A673 (cell line): Measurements from ENCODE around the gene LRCH1. TPM values are rescaled to one million over a fixed set of nuclear protein-coding genes. Genes with fewer than 3 reads are reported as not detected.

Source experiments
- BruUV-seq: library from RNA; stranded (reverse); fragments of 400-500 nt; replicated peaks from 2 replicates; lab custom pipeline; 2021; lab: Mats Ljungman, UMichigan
- CTCF ChIA-PET: fragments of 300-600 bp; sonication (Branson Sonifier 250); formaldehyde crosslinking; loops from one replicate; lab custom pipeline; 2022; ENCODE audit warnings: antibody characterized with exemption; lab: Charles Lee
- POLR2A ChIA-PET: fragments of 300-600 bp; sonication (Branson Sonifier 250); formaldehyde crosslinking; loops from one replicate; lab custom pipeline; 2022; ENCODE audit warnings: antibody characterized with exemption; ENCODE audit not compliant: low non-redundant PET; lab: Charles Lee
- DNase-seq: peaks from one replicate; pipeline ENCODE4 v3.0.0-alpha.2; 2015; ENCODE audit warnings: low spot score
- H3K27ac ChIP-seq: fragments of 200-600 bp; sonication (generic); 2 replicates; pipeline ENCODE4 v1.5.1; 2016; ENCODE audit warnings: mixed run types, low read depth, mild to moderate bottlenecking, mixed read lengths, antibody characterized with exemption, low read length; ENCODE audit not compliant: poor library complexity, severe bottlenecking
- H3K27me3 ChIP-seq: fragments of 200-600 bp; sonication (generic); replicated peaks from 2 replicates; pipeline ENCODE4 v1.6.1; 2017; ENCODE audit warnings: mixed run types, low read depth, mild to moderate bottlenecking, mixed read lengths, antibody characterized with exemption, low read length; ENCODE audit not compliant: insufficient read depth, poor library complexity
- H3K36me3 ChIP-seq: fragments of 200-600 bp; sonication (generic); 2 replicates; pipeline ENCODE4 v1.6.1; 2016; ENCODE audit warnings: mixed run types, mild to moderate bottlenecking, mixed read lengths, antibody characterized with exemption, low read length; ENCODE audit not compliant: insufficient read depth, poor library complexity, severe bottlenecking
- H3K4me1 ChIP-seq: fragments of 200-600 bp; sonication (generic); 2 replicates; pipeline ENCODE4 v1.6.1; 2017; ENCODE audit warnings: mixed run types, mild to moderate bottlenecking, mixed read lengths, antibody characterized with exemption, low read length; ENCODE audit not compliant: insufficient read depth, poor library complexity, severe bottlenecking
- H3K4me3 ChIP-seq: fragments of 200-600 bp; sonication (generic); 2 replicates; pipeline ENCODE4 v1.5.1; 2016; ENCODE audit warnings: low read depth, mixed run types, mild to moderate bottlenecking, mixed read lengths, low read length; ENCODE audit not compliant: poor library complexity, severe bottlenecking
- H3K9me3 ChIP-seq: fragments of 200-600 bp; sonication (generic); 2 replicates; pipeline ENCODE4 v1.6.1; 2016; ENCODE audit warnings: mixed run types, low read depth, mild to moderate bottlenecking, mixed read lengths, antibody characterized with exemption, low read length; ENCODE audit not compliant: poor library complexity, severe bottlenecking
- CTCF ChIP-seq: fragments of 300-800, 200-600 bp; sonication (generic); conservative IDR thresholded peaks from 2 replicates; pipeline ENCODE4 v1.5.1; 2017; ENCODE audit warnings: low read depth, mild to moderate bottlenecking, antibody characterized with exemption, low read length, moderate library complexity, mixed read lengths
- EZH2 ChIP-seq: fragments of 200-600 bp; sonication (generic); IDR thresholded peaks from 2 replicates; pipeline ENCODE4 v1.6.1; 2017; ENCODE audit warnings: borderline replicate concordance, low read depth, mild to moderate bottlenecking, mixed read lengths, antibody characterized with exemption, low read length; ENCODE audit not compliant: poor library complexity, severe bottlenecking
- intact Hi-C: fragments of 100-400 bp; cut with micrococcal nuclease; formaldehyde crosslinking; loops from one replicate; pipeline ENCODE4 v1.10.0; 2022; ENCODE audit not compliant: unreplicated experiment
- total RNA-seq: library from RNA; stranded (reverse); gene quantifications from 2 replicates; pipeline ENCODE4 v1.2.3, GENCODE V29; 2021

The LRCH1 gene
- total RNA-seq, 1 experiment from 2014 or later = 25.3 TPM

GRCh38 chr13:46596466-46596865 lies 43.5 kb downstream of the LRCH1 start:
- Histone ChIP-seq H3K4me1 (peaks cover 77% of the 10 kb centered on the region), H3K9me3 (no peaks in the 10 kb centered on the region), H3K36me3 (no peaks in the 10 kb centered on the region), H3K27me3 (no peaks in the 10 kb centered on the region), H3K27ac (no peak overlapping the region), H3K4me3 (no peak overlapping the region)
- BruUV-seq = no TSS peak
- intact Hi-C loops = no loop called here
- no peak for DNase-seq
- TF ChIP-seq CTCF = no peak
- TF ChIP-seq EZH2 = no peak
- POLR2A ChIA-PET = interaction anchor here (0.6 kb wide), 1 partner anchor 41 kb away, joined by 3 read pairs; no protein-coding TSS in a partner anchor
- CTCF ChIA-PET = no interaction called here

GRCh38 chr13:46598140-46598819 lies 45.3 kb downstream of the LRCH1 start:
- no TSS peak for BruUV-seq
- Histone ChIP-seq H3K4me1 (peaks cover 78% of the 10 kb centered on the region), H3K4me3 (peak overlapping the region; percentile 5), H3K9me3 (no peaks in the 10 kb centered on the region), H3K27me3 (no peaks in the 10 kb centered on the region), H3K27ac (peak overlapping the region; percentile 32), H3K36me3 (no peaks in the 10 kb centered on the region)
- TF ChIP-seq CTCF (no peak), EZH2 (no peak)
- CTCF ChIA-PET = no interaction called here
- DNase-seq = peak; percentile 69
- intact Hi-C loops = no loop called here
- POLR2A ChIA-PET = interaction anchor here (0.6 kb wide), 1 partner anchor 74 kb away, joined by 16 read pairs; no protein-coding TSS in a partner anchor

GRCh38 chr13:46598820-46599180 lies 45.8 kb downstream of the LRCH1 start:
- peak overlapping the region; percentile 32 for H3K27ac ChIP-seq
- TF ChIP-seq CTCF = no peak
- TF ChIP-seq EZH2 = no peak
- H3K4me1 ChIP-seq = peaks cover 79% of the 10 kb centered on the region
- POLR2A ChIA-PET = no interaction called here
- intact Hi-C loops = no loop called here
- no peaks in the 10 kb centered on the region for H3K36me3 ChIP-seq
- H3K27me3 ChIP-seq = no peaks in the 10 kb centered on the region
- CTCF ChIA-PET = no interaction called here
- no peak for DNase-seq
- BruUV-seq = no TSS peak
- peak overlapping the region; percentile 5 for H3K4me3 ChIP-seq
- H3K9me3 ChIP-seq = no peaks in the 10 kb centered on the region
